ENCODE measurements around the gene SLC16A6.
"Not testable (repeated sequence)": the region's sequence is repeated elsewhere in the genome, so short reads cannot be mapped to it uniquely, and the experiment has no call there.

The SLC16A6 gene

DNA sequence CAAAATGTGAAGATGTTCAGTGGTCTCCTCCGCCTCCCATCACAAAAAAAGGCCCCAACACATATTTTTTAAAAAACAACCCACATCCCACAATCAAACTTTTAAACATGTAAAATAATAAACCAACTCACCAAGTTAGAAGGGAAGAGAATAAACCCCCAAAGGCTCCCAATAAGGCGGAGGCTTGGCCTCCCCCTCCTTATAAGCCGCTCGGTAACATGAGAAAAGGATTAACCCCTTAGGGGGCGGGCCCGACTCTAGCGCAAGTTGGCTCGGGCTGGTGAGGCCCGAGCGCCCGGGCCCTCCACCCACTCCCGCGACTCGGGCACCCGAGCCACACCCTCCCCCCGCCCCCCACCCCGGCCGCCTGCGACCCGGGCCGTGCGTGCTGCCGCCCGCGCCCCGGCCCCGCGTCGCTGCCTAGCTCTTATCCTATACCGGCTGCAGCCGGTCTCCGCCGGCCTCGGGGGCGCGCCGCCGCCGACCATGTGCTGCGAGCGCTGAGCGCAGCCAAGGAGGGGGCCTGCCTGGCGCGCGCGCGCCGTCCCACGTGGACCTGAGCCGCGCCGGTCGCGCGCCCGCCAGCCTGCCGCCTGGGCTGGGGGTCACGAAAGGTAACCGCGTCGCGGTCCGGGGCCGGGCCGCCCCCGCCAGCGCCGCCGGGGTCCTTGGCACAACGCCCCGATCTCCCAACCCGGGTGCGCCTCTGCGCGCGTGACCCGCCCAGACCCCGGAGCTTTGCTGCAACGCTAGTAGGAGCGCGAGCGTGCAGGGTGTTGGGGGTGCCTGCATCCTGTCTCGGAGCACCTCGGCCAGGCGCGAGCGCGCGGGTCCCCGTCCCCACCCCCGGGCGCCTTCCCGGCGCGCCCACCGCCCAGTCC, at the start of gene SLC16A6, which contains the start of gene ARSG:
SLC16A6 (minus strand) TSS at position 173 of the 881 bp plus-strand sequence. CDS start 12,807 bp downstream, outside the sequence.
ARSG (plus strand) TSS at position 541 of the 881 bp plus-strand sequence. CDS start 15,999 bp downstream, outside the sequence.
- DNase-seq, result peak; percentile 40 to 47

DNA sequence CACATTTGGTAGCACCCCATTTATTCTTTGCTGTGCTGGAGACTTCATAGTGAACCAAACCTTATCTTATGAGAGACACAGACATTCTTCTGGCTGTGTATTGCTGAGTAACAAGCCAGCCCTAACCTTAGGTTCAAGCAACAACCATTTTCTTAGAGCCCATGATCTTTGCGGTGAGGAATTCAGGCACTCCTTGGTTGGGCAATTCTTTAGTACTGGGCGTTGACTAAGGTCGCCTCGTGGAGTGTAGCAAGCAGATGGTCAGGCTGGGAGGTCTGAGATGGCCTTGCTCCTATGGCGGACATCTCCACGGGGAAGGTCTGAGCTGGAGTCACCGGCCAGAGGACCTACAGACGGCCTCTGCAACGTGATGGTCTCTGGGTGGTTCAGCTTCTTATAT, 43.5 kb upstream of the SLC16A6 start:
- no peak for DNase-seq

DNA sequence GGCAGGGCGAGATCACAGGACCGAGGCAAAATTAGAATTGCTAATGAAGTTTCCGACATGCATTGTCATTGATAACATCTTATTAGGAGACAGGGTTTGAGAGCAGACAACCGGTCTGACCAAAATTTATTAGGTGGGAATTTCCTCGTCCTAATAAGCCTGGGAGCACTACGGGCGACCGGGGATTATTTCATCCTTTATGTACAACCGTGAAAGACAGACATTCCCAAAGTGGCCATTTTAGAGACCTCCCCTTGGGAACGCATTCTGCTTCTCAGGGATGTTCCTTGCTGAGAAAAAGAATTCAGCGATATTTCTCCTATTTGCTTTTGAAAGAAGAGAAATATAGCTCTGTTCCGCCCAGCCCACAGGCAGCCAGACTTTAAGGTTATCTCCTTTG, 41.0 kb upstream of the SLC16A6 start:
- DNase-seq, result not testable (repeated sequence)

GRCh38 chr17:68329331-68329730, 38.4 kb upstream of the SLC16A6 start:
- no peak for DNase-seq

- DNase-seq, result no peak
These were observed 37.7 kb upstream of the SLC16A6 start for GRCh38 chr17:68328676-68329075.

GRCh38 chr17:68327823-68328557, 37.1 kb upstream of the SLC16A6 start:
- DNase-seq, result no peak

- no peak for DNase-seq
These were observed 35.8 kb upstream of the SLC16A6 start for GRCh38 chr17:68326681-68327080.

DNA sequence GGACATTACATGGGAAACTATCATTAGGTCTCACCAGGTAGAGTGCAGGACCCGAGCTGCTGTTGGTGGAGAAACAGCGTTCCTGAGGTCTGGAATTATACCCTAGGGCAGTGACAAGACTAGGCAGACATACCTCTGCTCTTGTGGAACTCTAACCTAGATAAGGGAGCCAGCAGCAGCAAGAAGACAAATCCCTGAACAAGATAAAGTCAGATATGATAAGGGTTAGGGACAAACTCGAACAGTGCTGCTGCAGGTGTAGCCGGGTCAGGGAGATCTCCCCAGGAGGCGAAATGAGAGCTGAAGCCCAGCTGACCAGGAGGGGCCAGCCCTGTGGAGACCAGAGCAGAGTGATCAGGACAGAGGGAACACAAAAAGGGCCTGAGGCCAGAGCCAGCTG, 35.0 kb upstream of the SLC16A6 start:
- no peak for DNase-seq

DNA sequence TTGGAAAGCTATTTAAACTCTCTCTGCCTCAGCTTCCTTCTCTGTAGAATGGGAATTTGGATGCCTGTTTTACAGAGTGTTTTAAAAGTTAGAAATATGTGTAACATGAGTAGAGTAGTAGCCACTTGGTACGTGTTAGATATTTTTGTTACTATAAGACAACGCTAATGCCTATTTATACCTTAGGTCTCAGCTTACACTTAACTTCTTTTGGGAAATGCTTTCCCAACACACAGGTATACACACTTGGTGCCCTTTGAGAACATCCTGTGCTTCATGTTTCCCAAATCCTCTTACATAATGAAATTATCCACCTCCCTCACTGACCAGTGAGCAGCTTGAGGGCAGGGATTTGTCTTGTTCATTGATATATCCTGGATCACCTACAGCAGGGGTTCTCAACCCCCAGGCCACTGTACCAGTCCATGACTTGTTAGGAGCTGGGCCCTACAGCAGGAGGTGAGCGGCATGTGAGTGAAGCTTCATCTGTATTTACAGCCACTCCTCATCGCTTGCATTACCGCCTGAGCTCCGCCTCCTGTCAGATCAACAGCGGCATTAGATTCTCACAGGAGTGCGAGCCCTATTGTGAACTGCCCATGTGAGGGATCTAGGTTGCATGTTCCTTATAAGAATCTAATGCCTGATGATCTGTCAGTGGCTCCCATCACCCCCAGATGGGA, 33.9 kb upstream of the SLC16A6 start:
- no peak for DNase-seq

GRCh38 chr17:68324114-68324513, 33.2 kb upstream of the SLC16A6 start:
- DNase-seq, result no peak

- DNase-seq, result no peak
These were observed 31.7 kb upstream of the SLC16A6 start for GRCh38 chr17:68322630-68323029.

DNA sequence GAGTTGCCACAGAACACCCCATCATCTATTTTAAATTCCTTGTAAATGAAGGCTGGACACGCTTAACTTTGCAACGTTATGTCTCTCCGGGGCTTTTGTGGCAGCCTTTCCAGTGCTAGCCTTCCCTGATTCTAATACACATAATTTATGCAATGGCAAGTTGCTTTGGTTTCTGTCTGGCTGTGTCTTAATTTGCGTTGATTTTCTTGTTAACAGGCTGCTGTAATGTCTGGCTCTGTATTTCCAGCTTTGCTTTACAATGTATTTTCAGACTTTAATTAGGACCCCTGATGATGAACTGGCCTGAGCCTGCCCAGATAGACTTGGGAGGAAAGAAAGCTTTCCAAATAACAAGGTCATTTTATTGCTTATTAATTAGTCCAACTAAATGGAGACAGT, 30.6 kb upstream of the SLC16A6 start:
- no peak for DNase-seq

- no peak for DNase-seq
These were observed 30.1 kb upstream of the SLC16A6 start for GRCh38 chr17:68320943-68321555.

- DNase-seq, result no peak
These were observed 29.5 kb upstream of the SLC16A6 start for GRCh38 chr17:68320311-68320865.

GRCh38 chr17:68319410-68320162, 28.7 kb upstream of the SLC16A6 start:
- no peak for DNase-seq

- DNase-seq, result no peak
These were observed 27.4 kb upstream of the SLC16A6 start for GRCh38 chr17:68318103-68318991.

DNA sequence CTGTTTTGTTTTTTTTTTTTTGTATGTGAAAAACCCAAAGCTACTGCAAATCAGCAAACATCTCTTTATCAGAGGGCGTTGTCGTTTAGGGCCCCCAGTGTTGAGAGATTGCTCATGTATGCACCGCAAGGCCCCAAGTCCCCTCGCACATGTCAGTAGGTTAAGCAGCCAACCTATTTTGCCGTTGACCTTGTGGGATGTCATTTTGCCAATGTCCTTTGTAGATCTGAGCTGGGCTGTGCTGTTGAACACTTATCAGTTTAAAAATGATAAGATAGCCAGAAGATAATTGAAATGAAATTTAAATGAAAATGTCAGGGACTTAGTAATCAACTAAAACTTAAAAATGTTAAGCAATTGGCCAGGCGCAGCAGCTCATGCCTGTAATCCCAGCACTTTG, 26.5 kb upstream of the SLC16A6 start:
- DNase-seq, result no peak

DNA sequence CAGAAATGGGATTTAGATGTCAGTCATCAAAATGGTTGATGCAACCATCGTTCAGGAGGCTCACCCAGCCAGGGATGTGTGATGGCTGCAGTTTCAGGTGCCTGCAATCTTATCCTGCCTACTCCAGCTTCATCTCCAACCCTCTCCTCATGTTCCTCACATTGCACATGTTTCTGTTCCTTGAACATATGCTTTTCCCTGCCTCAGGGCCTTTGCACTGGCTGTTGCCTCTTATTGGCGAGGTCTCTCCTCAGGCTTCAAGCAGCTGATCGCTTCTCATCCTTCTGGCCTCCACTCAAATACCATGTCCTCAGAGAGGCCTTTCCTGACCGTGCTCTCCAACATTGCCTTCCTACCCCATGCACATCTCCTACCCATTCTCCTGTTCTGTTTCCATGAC, 25.0 kb upstream of the SLC16A6 start:
- no peak for DNase-seq

DNA sequence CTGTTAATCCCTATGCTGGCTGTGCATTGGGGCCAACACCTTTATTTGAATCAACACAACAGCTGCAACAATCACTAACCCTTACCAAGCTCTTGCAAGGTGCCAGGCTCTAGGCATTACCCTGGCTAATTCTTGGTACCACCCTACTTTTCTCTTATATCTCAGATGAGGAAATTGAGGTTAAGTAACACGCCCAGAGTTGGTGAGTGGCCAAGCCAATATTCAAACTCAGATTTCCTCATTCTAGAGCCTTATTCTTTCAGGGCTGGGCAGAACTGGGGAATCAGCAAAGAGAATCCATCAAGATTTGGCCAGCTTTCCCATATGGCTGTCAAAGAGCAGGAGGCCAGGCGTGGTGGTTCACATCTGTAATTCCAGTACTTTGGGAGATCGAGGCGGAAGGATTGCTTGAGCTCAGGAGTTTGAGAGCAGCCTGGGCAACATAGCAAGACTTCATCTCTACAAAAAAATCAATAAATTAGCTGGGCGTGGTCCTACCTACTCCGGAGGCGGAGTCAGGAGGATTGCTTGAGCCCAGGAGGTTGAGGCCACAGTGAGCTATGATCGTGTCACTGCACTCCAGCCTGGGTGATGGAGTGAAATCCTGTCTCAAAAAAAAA, 24.1 kb upstream of the SLC16A6 start:
- peak; percentile 67 to 71 for DNase-seq

DNA sequence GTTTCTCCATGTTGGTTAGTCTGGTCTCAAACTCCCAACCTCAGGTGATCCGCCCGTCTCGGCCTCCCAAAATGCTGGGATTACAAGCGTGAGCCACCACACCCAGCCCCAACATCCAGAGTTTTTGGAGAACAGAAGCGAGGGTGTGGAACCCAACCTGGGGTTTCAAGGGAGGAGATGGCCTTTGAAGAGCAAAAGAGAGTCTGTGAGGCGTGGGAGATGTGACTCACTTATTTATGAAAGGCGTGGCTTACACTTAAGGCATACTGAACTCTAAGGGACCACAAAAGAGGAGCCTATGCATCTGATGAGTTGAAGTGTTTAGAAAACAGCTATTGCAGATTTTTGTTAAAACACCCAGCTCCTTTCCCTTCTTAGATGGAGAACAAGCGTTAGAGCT, 19.2 kb upstream of the SLC16A6 start:
- DNase-seq, result no peak

All from Kasumi-1 (cell line).